ENCODE data around the gene DTL.

- TF ChIP-seq, protein P1, sequence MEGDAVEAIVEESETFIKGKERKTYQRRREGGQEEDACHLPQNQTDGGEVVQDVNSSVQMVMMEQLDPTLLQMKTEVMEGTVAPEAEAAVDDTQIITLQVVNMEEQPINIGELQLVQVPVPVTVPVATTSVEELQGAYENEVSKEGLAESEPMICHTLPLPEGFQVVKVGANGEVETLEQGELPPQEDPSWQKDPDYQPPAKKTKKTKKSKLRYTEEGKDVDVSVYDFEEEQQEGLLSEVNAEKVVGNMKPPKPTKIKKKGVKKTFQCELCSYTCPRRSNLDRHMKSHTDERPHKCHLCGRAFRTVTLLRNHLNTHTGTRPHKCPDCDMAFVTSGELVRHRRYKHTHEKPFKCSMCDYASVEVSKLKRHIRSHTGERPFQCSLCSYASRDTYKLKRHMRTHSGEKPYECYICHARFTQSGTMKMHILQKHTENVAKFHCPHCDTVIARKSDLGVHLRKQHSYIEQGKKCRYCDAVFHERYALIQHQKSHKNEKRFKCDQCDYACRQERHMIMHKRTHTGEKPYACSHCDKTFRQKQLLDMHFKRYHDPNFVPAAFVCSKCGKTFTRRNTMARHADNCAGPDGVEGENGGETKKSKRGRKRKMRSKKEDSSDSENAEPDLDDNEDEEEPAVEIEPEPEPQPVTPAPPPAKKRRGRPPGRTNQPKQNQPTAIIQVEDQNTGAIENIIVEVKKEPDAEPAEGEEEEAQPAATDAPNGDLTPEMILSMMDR (IDR thresholded peaks at IDR 0.05): no peak
- TF ChIP-seq POLR2A (IDR thresholded peaks at IDR 0.05) (no peak), POLR2AphosphoS5 (IDR thresholded peaks at IDR 0.05) (no peak), EP300 (IDR thresholded peaks at IDR 0.05) (no peak)
Observed at GRCh38 chr1:212013672-212014071, 21.9 kb upstream of the DTL start.

Measured in stomach (tissue), 4 donors.